Thyroid gland (tissue), 4 donors: ENCODE measurements around the gene ABL2.

Experiments used
- POLR2A ChIP-seq, 2 donors: fragments of 450-650 bp; IDR thresholded peaks; one replicate each; pipeline ENCODE4 v1.6.1; 2017; ENCODE audit warnings: antibody characterized with exemption in 2 of 2, mild to moderate bottlenecking in 2 of 2, moderate library complexity in 1 of 2
- TF ChIP-seq, protein P1 (sequence below), 6 experiments: fragments of 200-600 bp in 3 of 6; fragments of 450-650 bp in 3 of 6; sonication (generic) in 3 of 6; IDR thresholded peaks; one replicate each; pipeline ENCODE4 v1.5.1; 2016 to 2019; ENCODE audit warnings: antibody characterized with exemption in 6 of 6, mild to moderate bottlenecking in 2 of 6, inconsistent platforms in 1 of 6, moderate library complexity in 1 of 6

DNA sequence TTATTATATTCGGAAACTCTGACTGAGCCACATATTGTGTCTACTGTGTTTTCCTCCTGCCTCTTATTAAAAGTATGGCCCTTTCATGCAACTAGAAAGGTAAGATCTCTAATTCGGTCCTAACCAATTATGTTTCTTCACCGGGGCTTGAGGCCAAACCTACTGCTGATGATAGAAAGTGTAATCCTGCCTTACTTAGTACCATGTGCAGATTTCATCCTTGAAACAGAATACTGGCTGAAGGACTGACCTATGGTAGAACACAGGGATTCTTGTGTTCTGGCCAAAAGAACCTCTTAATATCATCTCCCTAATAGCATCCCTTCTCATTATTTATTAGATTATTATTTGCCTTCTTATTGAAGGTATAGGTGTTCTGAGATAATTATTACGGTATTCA lies 75.0 kb downstream of the ABL2 start:
- TF ChIP-seq, protein P1, sequence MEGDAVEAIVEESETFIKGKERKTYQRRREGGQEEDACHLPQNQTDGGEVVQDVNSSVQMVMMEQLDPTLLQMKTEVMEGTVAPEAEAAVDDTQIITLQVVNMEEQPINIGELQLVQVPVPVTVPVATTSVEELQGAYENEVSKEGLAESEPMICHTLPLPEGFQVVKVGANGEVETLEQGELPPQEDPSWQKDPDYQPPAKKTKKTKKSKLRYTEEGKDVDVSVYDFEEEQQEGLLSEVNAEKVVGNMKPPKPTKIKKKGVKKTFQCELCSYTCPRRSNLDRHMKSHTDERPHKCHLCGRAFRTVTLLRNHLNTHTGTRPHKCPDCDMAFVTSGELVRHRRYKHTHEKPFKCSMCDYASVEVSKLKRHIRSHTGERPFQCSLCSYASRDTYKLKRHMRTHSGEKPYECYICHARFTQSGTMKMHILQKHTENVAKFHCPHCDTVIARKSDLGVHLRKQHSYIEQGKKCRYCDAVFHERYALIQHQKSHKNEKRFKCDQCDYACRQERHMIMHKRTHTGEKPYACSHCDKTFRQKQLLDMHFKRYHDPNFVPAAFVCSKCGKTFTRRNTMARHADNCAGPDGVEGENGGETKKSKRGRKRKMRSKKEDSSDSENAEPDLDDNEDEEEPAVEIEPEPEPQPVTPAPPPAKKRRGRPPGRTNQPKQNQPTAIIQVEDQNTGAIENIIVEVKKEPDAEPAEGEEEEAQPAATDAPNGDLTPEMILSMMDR (IDR thresholded peaks at IDR 0.05), result no peak
- no peak for TF ChIP-seq POLR2A (IDR thresholded peaks at IDR 0.05)
